ENCODE data around the gene OFD1. TPM values are rescaled to one million over a fixed set of nuclear protein-coding genes. Genes with fewer than 3 reads are reported as not detected.

Gene OFD1
- total and polyA plus RNA-seq, 11 donors = 5.6 to 15.8 (median 8.9) TPM

GRCh38 chrX:13780868-13781427, 46.4 kb downstream of the OFD1 start:
- Histone ChIP-seq H3K9me3 (no peaks in the 10 kb centered on the region), H3K4me3 (no peak overlapping the region), H3K36me3 (peaks cover 0 to 6% (median under 1%) of the 10 kb centered on the region in 9 donors), H3K4me1 (no peaks in the 10 kb centered on the region), H3K27ac (no peak overlapping the region), H3K27me3 (peaks cover 0 to 12% (median 0%) of the 10 kb centered on the region in 9 donors)
- TF ChIP-seq CTCF (IDR thresholded peaks at IDR 0.05) (no peak), POLR2A (IDR thresholded peaks at IDR 0.05) (no peak)
- DNase-seq (no peak), ATAC-seq (no peak)
- intact Hi-C loops (cut with DNase I) = no loop called here
- WGBS, 4 donors = 51 to 65% (median 52%) methylated on average over 7 of the region's 7 CpGs

- Histone ChIP-seq H3K27ac (no peak overlapping the region), H3K4me1 (no peaks in the 10 kb centered on the region), H3K36me3 (no peaks in the 10 kb centered on the region), H3K9me3 (no peaks in the 10 kb centered on the region), H3K4me3 (no peak overlapping the region), H3K27me3 (peaks cover 0 to 20% (median 0%) of the 10 kb centered on the region in 9 donors)
- TF ChIP-seq POLR2A (IDR thresholded peaks at IDR 0.05) = no peak
- no peak for TF ChIP-seq CTCF (IDR thresholded peaks at IDR 0.05)
- ATAC-seq = no peak
- no peak for DNase-seq
- intact Hi-C loops (cut with DNase I) = no loop called here
- 72 to 85% (median 78%) methylated on average over 8 of the region's 8 CpGs for WGBS, 4 donors
Measured at GRCh38 chrX:13786048-13786447, 51.5 kb downstream of the OFD1 start.

GRCh38 chrX:13790206-13791131, 55.9 kb downstream of the OFD1 start:
- H3K4me3 ChIP-seq = no peak overlapping the region
- 62 to 79% (median 73%) methylated on average over 6 of the region's 6 CpGs for WGBS, 4 donors
- intact Hi-C loops (cut with DNase I) = no loop called here
- no peak for TF ChIP-seq POLR2A (IDR thresholded peaks at IDR 0.05)
- no peaks in the 10 kb centered on the region for H3K4me1 ChIP-seq
- peak overlapping the region in 2 of 12 donors; percentile 24 to 30 for H3K27ac ChIP-seq
- no peak for DNase-seq
- no peak for ATAC-seq
- peaks cover 0 to 19% (median 0%) of the 10 kb centered on the region in 9 donors for H3K27me3 ChIP-seq
- H3K9me3 ChIP-seq = no peaks in the 10 kb centered on the region
- no peaks in the 10 kb centered on the region for H3K36me3 ChIP-seq

- no peak for ATAC-seq
- Histone ChIP-seq H3K27ac (peak overlapping the region in 1 of 12 donors; percentile 30), H3K36me3 (no peaks in the 10 kb centered on the region)
Measured at GRCh38 chrX:13791145-13791544, 56.6 kb downstream of the OFD1 start.

More at GRCh38 chrX:13791145-13791544, 56.6 kb downstream of the OFD1 start:
- Histone ChIP-seq H3K27me3 (peaks cover 0 to 21% (median 0%) of the 10 kb centered on the region in 9 donors), H3K9me3 (no peaks in the 10 kb centered on the region), H3K4me3 (no peak overlapping the region), H3K4me1 (no peaks in the 10 kb centered on the region)
- TF ChIP-seq POLR2A (IDR thresholded peaks at IDR 0.05) (no peak), CTCF (IDR thresholded peaks at IDR 0.05) (no peak)
- DNase-seq = no peak
- 77 to 98% (median 89%) methylated on average over 2 of the region's 2 CpGs for WGBS, 4 donors
- intact Hi-C loops (cut with DNase I) = no loop called here

Measured in heart left ventricle (tissue), 16 donors.